CD14-positive monocyte (primary cell): Measurements from ENCODE around the gene ACIN1. TPM values are rescaled to one million over a fixed set of nuclear protein-coding genes. Genes with fewer than 3 reads are reported as not detected.
A peak's percentile ranks its signal among the peaks of the same experiment; 100 is the strongest.

Source experiments
- DNase-seq, 3 donors: peaks; one replicate each; pipeline ENCODE4 v3.0.0-alpha.2; 2011 to 2022
- H2AFZ ChIP-seq: 2 replicates; pipeline ENCODE4 v1.6.0; 2012; ENCODE audit warnings: mild to moderate bottlenecking, low read depth, low read length, inconsistent platforms; ENCODE audit not compliant: insufficient read depth, poor library complexity, severe bottlenecking
- H3K27ac ChIP-seq, 2 donors: 1 replicate in 1 of 2; 2 replicates in 1 of 2; pipeline ENCODE4 v1.5.1; 2012 to 2013; ENCODE audit warnings: low read length in 2 of 2, control low read depth in 1 of 2, inconsistent platforms in 1 of 2, low read depth in 1 of 2, mild to moderate bottlenecking in 1 of 2
- H3K27me3 ChIP-seq, 2 donors: one replicate each; pipeline versions ENCODE4 v1.6.0 to v1.6.1; 2011 to 2013; ENCODE audit warnings: low read length in 2 of 2; ENCODE audit not compliant: control insufficient read depth in 2 of 2, insufficient read depth in 2 of 2
- H3K36me3 ChIP-seq, 2 donors: replicated peaks in 1 of 2; 1 replicate in 1 of 2; 2 replicates in 1 of 2; pipeline versions ENCODE4 v1.5.1 to v1.6.1; 2012 to 2013; ENCODE audit warnings: low read length in 2 of 2, control low read depth in 1 of 2, inconsistent platforms in 1 of 2, mild to moderate bottlenecking in 1 of 2; ENCODE audit not compliant: insufficient read depth in 2 of 2, control insufficient read depth in 1 of 2
- H3K4me1 ChIP-seq, 2 donors: 1 replicate in 1 of 2; 2 replicates in 1 of 2; pipeline versions ENCODE4 v1.5.1 to v1.6.1; 2012 to 2013; ENCODE audit warnings: low read length in 2 of 2, control low read depth in 1 of 2, inconsistent platforms in 1 of 2, mild to moderate bottlenecking in 1 of 2, moderate library complexity in 1 of 2; ENCODE audit not compliant: insufficient read depth in 2 of 2, control insufficient read depth in 1 of 2
- H3K4me2 ChIP-seq: replicated peaks from 2 replicates; pipeline ENCODE3; 2012; ENCODE audit warnings: low read length, moderate library complexity, mild to moderate bottlenecking; ENCODE audit not compliant: poor library complexity, severe bottlenecking; ENCODE audit errors: extremely low read depth
- H3K4me3 ChIP-seq, 3 experiments: fragments of 200-600 bp in 1 of 3; sonication (generic) in 1 of 3; replicated peaks in 1 of 3; 1 replicate in 2 of 3; 2 replicates in 1 of 3; pipeline ENCODE4 v1.5.1; 2011 to 2013; ENCODE audit warnings: low read length in 3 of 3, mild to moderate bottlenecking in 3 of 3, control low read depth in 2 of 3, low read depth in 2 of 3, inconsistent platforms in 1 of 3, moderate library complexity in 1 of 3
- H3K79me2 ChIP-seq: 2 replicates; pipeline ENCODE4 v1.6.0; 2012; ENCODE audit warnings: mild to moderate bottlenecking, control low read depth, inconsistent platforms, low read length, moderate library complexity; ENCODE audit not compliant: insufficient read depth
- H3K9ac ChIP-seq: 2 replicates; pipeline ENCODE4 v1.6.0; 2017; ENCODE audit warnings: low read length, mild to moderate bottlenecking; ENCODE audit not compliant: insufficient read depth, poor library complexity, severe bottlenecking
- H3K9me3 ChIP-seq, 2 donors: replicated peaks in 1 of 2; 1 replicate in 1 of 2; 2 replicates in 1 of 2; pipeline versions ENCODE4 v1.5.1 to v1.6.1; 2012 to 2013; ENCODE audit warnings: low read length in 2 of 2, control low read depth in 1 of 2; ENCODE audit not compliant: control insufficient read depth in 1 of 2, insufficient read depth in 1 of 2
- H4K20me1 ChIP-seq: 2 replicates; pipeline ENCODE4 v1.6.0; 2012; ENCODE audit warnings: mild to moderate bottlenecking, low read length, control low read depth, moderate library complexity; ENCODE audit not compliant: insufficient read depth
- H3K27ac Mint-ChIP-seq, 7 donors: one replicate each; pipeline ENCODE4 v1.8.0; 2020; ENCODE audit warnings: mild to moderate bottlenecking in 7 of 7, mixed read lengths in 7 of 7, moderate library complexity in 6 of 7, inconsistent platforms in 2 of 7
- H3K27me3 Mint-ChIP-seq, 3 donors: one replicate each; pipeline ENCODE4 v1.8.0; 2021 to 2022; ENCODE audit warnings: low read depth in 3 of 3, mild to moderate bottlenecking in 3 of 3, mixed read lengths in 3 of 3, moderate library complexity in 3 of 3, inconsistent platforms in 1 of 3
- H3K36me3 Mint-ChIP-seq, 2 donors: one replicate each; pipeline ENCODE4 v1.8.0; 2020; ENCODE audit warnings: mixed read lengths in 2 of 2, inconsistent platforms in 1 of 2, mild to moderate bottlenecking in 1 of 2
- H3K4me1 Mint-ChIP-seq: one replicate; pipeline ENCODE4 v1.8.0; 2020; ENCODE audit warnings: mild to moderate bottlenecking, mixed read lengths
- H3K4me3 Mint-ChIP-seq, 2 donors: one replicate each; pipeline ENCODE4 v1.8.0; 2020; ENCODE audit warnings: mild to moderate bottlenecking in 2 of 2, mixed read lengths in 2 of 2, moderate library complexity in 1 of 2
- H3K9me3 Mint-ChIP-seq, 7 donors: one replicate each; pipeline ENCODE4 v1.8.0; 2020 to 2022; ENCODE audit warnings: mixed read lengths in 7 of 7, mild to moderate bottlenecking in 6 of 7, moderate library complexity in 6 of 7, inconsistent platforms in 2 of 7
- CTCF ChIP-seq: fragments of 200-600 bp; IDR thresholded peaks from one replicate; pipeline ENCODE4 v1.8.0; 2022; ENCODE audit warnings: antibody characterized with exemption, mild to moderate bottlenecking
- WGBS: methylation state at CpG from one replicate; pipeline ENCODE4 v1.1.5; 2013; ENCODE audit warnings: missing lambda C conversion rate; ENCODE audit not compliant: insufficient coverage; 5-methylcytosine and 5-hydroxymethylcytosine counted together
- intact Hi-C, 2 donors: fragments of 100-400 bp; cut with micrococcal nuclease; formaldehyde crosslinking; loops; one replicate each; pipeline versions ENCODE4 v1.15.0 to v1.15.1; 2023
- polyA plus RNA-seq, 3 donors: library from polyadenylated mRNA; depleted of rRNA in 1 of 3; unstranded in 2 of 3; stranded (reverse) in 1 of 3; fragments of 300-500 nt in 2 of 3; fragments of >200 nt in 1 of 3; fragmentation: Illumina TruSeq in 2 of 3; gene quantifications; 1 replicate in 2 of 3; 2 replicates in 1 of 3; pipeline ENCODE4 v1.2.3, GENCODE V29; 2012 to 2021

ACIN1 gene
- polyA plus RNA-seq, 3 donors = 2.8 to 159 (median 5.4) TPM

- Mint-ChIP-seq H3K36me3 (peaks cover 66 to 87% of the 10 kb centered on the region in 2 donors), H3K9me3 (no peaks in the 10 kb centered on the region), H3K4me1 (peaks cover 28% of the 10 kb centered on the region), H3K4me3 (no peak overlapping the region), H3K27me3 (no peaks in the 10 kb centered on the region), H3K27ac (peak overlapping the region; percentile 79 to 94 (median 90))
- H3K9me3 ChIP-seq = no peaks in the 10 kb centered on the region
- H3K36me3 ChIP-seq = peaks cover 91 to 97% of the 10 kb centered on the region in 2 donors
- H3K27ac ChIP-seq = peak overlapping the region; percentile 75 to 80
- no peak overlapping the region for H3K4me2 ChIP-seq
- 100% methylated on average over 1 of the region's 2 CpGs for WGBS
- no peak overlapping the region for H3K4me3 ChIP-seq
- no peak overlapping the region for H3K9ac ChIP-seq
- no peaks in the 10 kb centered on the region for H3K27me3 ChIP-seq
- intact Hi-C loops = loop anchor here in 1 of 2 donors (5.0 kb wide), 2 partner anchors 33 to 103 kb away; partner anchors contain the start of gene SLC7A8
- peaks cover 56% of the 10 kb centered on the region for H3K79me2 ChIP-seq
- H3K4me1 ChIP-seq = peaks cover 23 to 37% of the 10 kb centered on the region in 2 donors
- H4K20me1 ChIP-seq = peaks cover 38% of the 10 kb centered on the region
- no peak for TF ChIP-seq CTCF
- H2AFZ ChIP-seq = no peak overlapping the region
- DNase-seq = no peak
Measured at GRCh38 chr14:23079716-23080115, 15.2 kb downstream of the ACIN1 start.

GRCh38 chr14:23078692-23079116 lies 16.2 kb downstream of the ACIN1 start:
- no peaks in the 10 kb centered on the region for H3K27me3 Mint-ChIP-seq
- no peaks in the 10 kb centered on the region for H3K9me3 Mint-ChIP-seq
- peaks cover 90 to 97% of the 10 kb centered on the region in 2 donors for H3K36me3 ChIP-seq
- H3K4me3 ChIP-seq = peak overlapping the region in 1 of 3 experiments; percentile 12
- H3K79me2 ChIP-seq = peaks cover 52% of the 10 kb centered on the region
- peak overlapping the region; percentile 75 to 80 for H3K27ac ChIP-seq
- intact Hi-C loops = loop anchor here in 1 of 2 donors (5.0 kb wide), 2 partner anchors 34 to 104 kb away; partner anchors contain the start of gene SLC7A8
- H2AFZ ChIP-seq = no peak overlapping the region
- no CpG with 5 or more reads among the region's 2 CpGs for WGBS
- H3K27me3 ChIP-seq = no peaks in the 10 kb centered on the region
- H3K4me2 ChIP-seq = peak overlapping the region; percentile 4
- peak overlapping the region; percentile 88 to 94 (median 90) for H3K27ac Mint-ChIP-seq
- H3K36me3 Mint-ChIP-seq = peaks cover 71 to 86% of the 10 kb centered on the region in 2 donors
- H4K20me1 ChIP-seq = peaks cover 31% of the 10 kb centered on the region
- TF ChIP-seq CTCF = no peak
- H3K9me3 ChIP-seq = no peaks in the 10 kb centered on the region
- H3K4me1 Mint-ChIP-seq = peaks cover 28% of the 10 kb centered on the region
- H3K4me3 Mint-ChIP-seq = no peak overlapping the region
- H3K9ac ChIP-seq = no peak overlapping the region
- DNase-seq = peak; percentile 90 to 97 (median 94)
- peaks cover 23 to 37% of the 10 kb centered on the region in 2 donors for H3K4me1 ChIP-seq
